Omental fat pad (tissue), 4 donors: ENCODE results near the gene MAGI1. TPM values are rescaled to one million over a fixed set of nuclear protein-coding genes. Genes with fewer than 3 reads are reported as not detected.

Experiments used
- ATAC-seq: fragments of 150-250 bp; one replicate; pipeline ENCODE4 v1.9.1; 2016; ENCODE audit warnings: mild to moderate bottlenecking, moderate library complexity; ENCODE audit not compliant: low FRiP score
- DNase-seq: peaks from one replicate; pipeline ENCODE4 v3.0.0-alpha.2; 2019; ENCODE audit warnings: low spot score
- CTCF ChIP-seq, 3 donors: fragments of 450-650 bp; IDR thresholded peaks; one replicate each; pipeline ENCODE4 v1.5.1; 2016 to 2017; ENCODE audit warnings: antibody characterized with exemption in 3 of 3, mild to moderate bottlenecking in 3 of 3, moderate library complexity in 2 of 3
- total RNA-seq, 4 donors: library from RNA; depleted of rRNA; stranded (reverse); fragments of >200 nt; gene quantifications; one replicate each; pipeline ENCODE4 v1.1.0, GENCODE V29; 2016

The MAGI1 gene
- total RNA-seq, 4 donors from 2014 or later, result 22.9 to 38.8 (median 34.3) TPM

- TF ChIP-seq CTCF (IDR thresholded peaks at IDR 0.05), result no peak
- no peak for DNase-seq
- no peak for ATAC-seq
Measured at GRCh38 chr3:65706301-65706700, 332.4 kb downstream of the MAGI1 start.

- ATAC-seq, result no peak
- no peak for DNase-seq
- no peak for TF ChIP-seq CTCF (IDR thresholded peaks at IDR 0.05)
Measured at GRCh38 chr3:65703820-65704219, 334.9 kb downstream of the MAGI1 start.

- no peak for DNase-seq
- no peak for TF ChIP-seq CTCF (IDR thresholded peaks at IDR 0.05)
- ATAC-seq, result no peak
Measured at GRCh38 chr3:65703026-65703425, 335.7 kb downstream of the MAGI1 start.

- no peak for DNase-seq
- ATAC-seq, result no peak
- TF ChIP-seq CTCF (IDR thresholded peaks at IDR 0.05), result no peak
Measured at GRCh38 chr3:65702202-65702601, 336.5 kb downstream of the MAGI1 start.

- TF ChIP-seq CTCF (IDR thresholded peaks at IDR 0.05), result no peak
- no peak for ATAC-seq
Measured at GRCh38 chr3:65701516-65701915, 337.2 kb downstream of the MAGI1 start.

GRCh38 chr3:65689436-65689835, 349.3 kb downstream of the MAGI1 start:
- DNase-seq, result no peak
- ATAC-seq, result no peak
- TF ChIP-seq CTCF (IDR thresholded peaks at IDR 0.05), result no peak

More at GRCh38 chr3:65701516-65701915, 337.2 kb downstream of the MAGI1 start:
- no peak for DNase-seq

- ATAC-seq (no peak), DNase-seq (no peak)
- TF ChIP-seq CTCF (IDR thresholded peaks at IDR 0.05), result no peak
Measured at GRCh38 chr3:65687741-65688140, 351.0 kb downstream of the MAGI1 start.
